Stimulated activated CD8-positive, alpha-beta memory T cell treated with anti-CD3 and anti-CD28 coated beads, Interleukin-7, amount 100 ng/mL, for 1 hour (primary cell): Measurements from ENCODE around the gene AGRN.
"Not testable (repeated sequence)": the region's sequence is repeated elsewhere in the genome, so short reads cannot be mapped to it uniquely, and the experiment has no call there.

Source experiments
- DNase-seq, 2 donors: peaks; one replicate each; pipeline ENCODE4 v3.0.0-alpha.2; 2020; ENCODE audit warnings: low read depth in 2 of 2

AGRN gene

DNA sequence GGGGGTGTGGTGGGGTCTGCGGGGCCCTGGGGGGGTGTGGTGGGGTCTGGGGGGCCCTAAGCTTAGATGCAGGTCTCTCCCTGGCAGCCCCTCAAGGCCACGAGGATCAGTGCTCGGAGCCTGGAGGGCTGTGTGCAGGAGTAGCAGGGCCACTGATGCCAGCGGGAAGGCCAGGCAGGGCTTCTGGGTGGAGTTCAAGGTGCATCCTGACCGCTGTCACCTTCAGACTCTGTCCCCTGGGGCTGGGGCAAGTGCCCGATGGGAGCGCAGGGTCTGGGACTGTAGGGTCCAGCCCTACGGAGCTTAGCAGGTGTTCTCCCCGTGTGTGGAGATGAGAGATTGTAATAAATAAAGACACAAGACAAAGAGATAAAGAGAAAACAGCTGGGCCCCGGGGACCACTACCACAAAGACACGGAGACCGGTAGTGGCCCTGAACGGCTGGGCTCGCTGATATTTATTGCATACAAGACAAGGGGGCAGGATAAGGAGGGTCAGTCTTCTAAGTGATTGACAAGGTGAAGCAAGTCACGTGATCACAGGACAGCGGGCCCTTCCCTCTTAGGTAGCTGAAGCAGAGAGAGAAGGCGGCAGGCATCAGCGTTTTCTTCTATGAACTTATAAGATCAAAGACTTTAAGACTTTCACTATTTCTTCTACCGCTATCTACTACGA lies 45.5 kb downstream of the AGRN start:
- no peak for DNase-seq

DNA sequence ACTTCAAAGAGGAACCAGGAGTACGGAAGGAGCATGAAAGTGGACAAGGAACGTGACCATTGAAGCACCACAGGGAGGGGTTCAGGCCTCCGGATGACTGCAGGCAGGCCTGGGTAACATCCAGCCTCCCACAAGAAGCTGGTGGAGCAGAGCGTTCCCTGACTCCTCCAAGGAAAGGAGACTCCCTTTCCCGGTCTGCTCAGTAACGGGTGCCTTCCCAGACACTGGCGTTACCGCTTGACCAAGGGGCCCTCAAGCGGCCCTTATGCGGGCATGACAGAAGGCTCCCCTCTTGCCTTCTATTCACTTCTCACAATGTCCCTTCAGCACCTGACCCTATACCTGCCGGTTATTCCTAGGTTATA lies 46.0 kb downstream of the AGRN start:
- not testable (repeated sequence) for DNase-seq

DNA sequence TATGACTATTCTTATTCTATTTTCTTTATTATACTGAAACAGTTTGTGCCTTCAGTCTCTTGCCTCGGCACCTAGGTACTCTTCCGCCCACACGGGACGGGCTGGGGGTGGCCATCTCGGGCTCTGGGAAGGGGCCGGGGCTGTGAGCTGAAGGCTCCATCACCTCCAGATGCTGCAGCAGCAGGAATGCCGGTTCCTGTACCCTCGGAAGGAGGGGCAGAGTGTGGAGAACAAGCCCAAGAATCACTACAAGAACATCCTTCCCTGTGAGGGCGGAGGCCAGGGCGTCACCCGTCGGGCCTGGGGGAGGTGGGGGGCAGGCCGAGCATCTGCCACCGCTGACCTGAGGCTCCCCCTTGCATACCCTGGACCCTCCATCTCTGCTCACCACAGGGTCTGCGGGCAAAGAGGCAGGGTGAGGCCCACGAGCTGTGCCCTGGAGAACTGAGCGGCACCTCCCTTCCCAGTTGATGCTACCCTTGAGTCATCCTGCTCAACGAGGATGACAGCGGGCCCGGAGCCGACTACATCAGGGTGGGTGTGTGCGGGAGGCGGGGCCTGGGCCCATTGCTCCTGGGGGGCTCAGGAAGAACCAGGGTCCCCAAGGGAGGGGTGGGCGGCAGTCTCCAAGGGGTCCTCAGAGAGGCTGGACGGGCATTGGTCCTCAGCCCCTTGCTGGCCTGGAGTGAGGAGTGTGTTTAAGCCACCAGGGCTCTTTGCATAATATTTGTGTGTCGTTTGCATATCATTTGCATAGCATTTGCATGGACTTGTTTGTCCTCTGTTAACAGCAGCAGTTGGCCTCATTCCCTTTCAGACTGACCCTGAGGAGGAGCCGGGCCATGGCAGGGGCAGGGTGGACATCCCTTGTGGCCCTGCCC lies 46.7 kb downstream of the AGRN start:
- DNase-seq, result no peak

DNA sequence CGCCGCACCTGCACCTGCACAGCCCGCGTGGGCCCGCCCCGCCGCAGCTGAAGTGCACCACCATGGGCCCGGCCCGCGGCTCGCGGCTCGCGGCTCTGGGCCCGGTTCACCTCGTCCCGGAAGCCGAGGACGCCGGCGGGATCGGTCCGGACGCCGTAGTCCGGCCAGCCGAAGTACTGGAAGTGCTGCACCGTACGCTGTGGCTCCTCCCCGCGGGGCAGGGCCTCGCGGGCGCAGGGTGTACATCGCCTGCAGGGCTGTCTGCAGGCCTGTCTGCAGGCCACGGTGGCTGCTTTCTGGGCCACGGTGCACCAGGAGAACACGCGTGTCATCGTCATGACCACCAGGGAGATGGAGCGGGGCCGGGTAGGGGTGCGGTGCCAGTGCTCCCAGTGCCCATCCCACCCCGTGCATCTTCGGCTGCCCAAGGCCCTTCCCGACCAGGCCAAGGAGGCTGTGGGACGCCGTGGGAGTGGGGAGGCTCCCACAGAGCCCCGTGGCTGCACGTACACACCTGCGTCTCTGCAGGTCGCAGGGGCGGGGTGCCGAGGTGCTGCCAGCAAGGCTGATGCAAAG lies 47.5 kb downstream of the AGRN start:
- no peak for DNase-seq

DNA sequence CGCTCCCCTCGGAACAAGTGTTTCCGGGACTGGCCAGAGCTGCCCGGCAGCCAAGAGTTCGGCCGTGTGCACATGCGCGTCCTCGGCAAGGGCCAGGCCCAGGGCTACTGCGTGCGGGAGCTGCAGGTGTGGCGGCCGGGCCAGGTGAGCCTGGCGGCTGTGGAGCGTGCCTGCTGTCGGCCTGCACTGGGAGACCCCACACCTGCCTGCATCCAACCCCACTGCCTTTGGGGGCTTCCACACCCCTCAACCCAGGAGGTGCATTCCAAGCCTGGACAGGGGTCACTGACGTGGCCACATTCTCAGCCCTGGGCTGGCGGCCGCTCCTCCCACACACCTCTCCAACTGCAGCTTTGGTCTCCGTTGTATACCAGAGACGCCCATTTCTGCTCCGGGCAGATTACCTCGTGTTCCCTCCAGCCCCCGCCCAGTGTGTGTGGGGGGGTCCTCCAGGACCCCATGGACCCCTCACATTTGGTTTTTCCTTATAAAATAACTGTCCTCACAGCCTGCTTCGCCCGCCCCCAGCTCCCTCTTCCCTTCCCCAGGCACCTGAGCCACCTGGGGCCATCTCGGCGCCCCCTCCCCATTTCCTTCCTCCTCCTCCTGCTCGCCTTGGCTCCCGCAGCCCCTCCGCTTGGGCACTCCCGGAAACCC lies 48.1 kb downstream of the AGRN start:
- DNase-seq, result no peak

DNA sequence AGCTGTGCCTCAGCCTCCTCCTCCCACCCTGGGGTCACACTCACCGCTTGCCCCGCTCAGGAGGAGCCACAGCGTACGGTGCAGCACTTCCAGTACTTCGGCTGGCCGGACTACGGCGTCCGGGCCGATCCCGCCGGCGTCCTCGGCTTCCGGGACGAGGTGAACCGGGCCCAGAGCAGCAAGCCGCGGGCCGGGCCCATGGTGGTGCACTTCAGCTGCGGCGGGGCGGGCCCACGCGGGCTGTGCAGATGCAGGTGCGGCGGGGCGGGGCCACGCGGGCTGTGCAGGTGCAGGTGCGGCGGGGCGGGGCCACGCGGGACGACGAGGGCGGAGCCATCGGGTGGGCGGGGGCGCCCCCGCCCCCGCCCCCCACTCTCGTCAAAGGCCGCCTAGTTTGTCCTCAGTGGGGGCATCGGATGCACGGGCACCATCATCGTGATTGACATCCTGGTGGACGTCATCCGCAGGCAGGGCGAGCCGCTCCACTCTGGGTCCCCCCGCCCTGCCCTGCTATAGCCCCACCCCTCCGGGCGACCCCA lies 48.7 kb downstream of the AGRN start:
- DNase-seq, result no peak

DNA sequence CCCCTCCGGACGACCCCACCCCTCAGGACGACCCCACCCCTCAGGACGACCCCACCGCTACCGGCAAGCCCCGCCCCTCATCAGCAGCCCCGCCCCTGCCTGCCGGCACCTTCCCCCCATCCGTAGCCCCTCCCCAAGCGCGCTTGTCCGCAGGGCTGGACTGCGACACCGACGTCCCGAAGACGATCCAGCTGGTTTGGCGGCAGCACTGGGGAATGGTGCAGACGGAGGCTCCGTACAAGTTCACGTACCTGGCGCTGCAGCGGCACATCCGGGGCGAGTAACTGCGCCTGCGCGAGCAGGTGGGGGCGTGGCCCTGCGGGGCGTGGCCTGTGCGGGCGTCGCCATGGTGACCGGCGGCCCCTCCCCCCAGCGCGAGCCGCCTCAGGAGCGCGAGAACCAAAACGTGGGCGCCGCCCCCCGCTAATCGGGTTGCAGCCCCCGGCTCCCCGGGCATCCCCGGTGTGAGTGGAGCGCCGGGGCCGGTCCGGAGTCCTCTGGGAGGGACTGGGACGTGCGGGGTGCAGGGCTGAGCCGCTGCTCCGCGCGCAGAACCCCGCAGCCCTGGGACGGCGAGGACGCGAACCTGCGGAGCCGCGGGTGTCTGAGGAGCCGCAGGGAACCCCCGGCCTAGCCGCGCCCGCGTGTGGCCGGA lies 49.3 kb downstream of the AGRN start:
- peak; percentile 80 to 86 for DNase-seq

DNA sequence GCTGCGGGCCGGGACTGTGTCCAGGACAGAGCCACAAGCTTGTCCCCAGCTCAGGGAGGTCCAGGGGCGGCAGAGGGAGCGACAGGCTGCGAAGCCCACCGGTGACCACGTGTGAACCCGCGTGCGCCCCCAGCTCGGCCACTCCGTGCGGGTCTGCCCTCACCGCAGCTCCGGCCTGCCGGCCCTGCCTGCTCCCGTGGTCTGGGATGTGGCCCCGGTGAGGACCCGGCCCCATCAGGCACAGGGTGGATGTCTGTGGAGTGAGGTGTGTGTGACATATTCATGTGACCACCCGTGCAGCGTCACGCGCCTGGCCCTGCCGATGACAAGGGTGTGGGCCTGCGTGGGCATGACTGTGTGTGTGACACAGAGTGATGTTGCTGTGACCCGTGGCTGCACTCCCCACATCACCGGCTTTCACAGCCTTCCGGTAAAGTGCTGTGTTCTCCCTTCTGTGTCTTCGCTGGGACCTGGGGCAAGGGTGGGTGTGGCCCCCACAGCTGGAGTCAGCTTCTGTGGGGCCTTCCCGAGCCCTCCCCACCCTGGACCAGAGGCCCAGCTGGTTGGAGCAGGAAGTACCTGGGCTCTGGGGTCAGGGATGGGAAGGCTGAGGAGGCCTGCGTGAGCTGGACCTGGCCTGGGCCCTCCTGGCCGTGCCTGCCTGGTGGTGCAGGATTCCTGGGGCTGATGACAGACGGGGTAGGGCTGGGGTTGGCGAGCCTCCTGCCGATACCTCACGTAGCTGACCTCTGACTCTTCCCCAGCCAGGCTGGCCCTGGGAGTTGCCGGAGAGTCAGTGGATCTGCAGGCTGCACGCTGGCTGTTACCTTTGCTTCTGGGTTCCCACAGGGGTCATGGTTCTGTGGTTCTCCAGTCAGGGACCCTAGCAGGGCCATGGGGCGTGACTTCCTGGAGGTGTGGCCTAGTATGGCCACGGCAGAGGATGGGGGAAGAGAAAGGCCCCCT lies 50.1 kb downstream of the AGRN start:
- no peak for DNase-seq

DNA sequence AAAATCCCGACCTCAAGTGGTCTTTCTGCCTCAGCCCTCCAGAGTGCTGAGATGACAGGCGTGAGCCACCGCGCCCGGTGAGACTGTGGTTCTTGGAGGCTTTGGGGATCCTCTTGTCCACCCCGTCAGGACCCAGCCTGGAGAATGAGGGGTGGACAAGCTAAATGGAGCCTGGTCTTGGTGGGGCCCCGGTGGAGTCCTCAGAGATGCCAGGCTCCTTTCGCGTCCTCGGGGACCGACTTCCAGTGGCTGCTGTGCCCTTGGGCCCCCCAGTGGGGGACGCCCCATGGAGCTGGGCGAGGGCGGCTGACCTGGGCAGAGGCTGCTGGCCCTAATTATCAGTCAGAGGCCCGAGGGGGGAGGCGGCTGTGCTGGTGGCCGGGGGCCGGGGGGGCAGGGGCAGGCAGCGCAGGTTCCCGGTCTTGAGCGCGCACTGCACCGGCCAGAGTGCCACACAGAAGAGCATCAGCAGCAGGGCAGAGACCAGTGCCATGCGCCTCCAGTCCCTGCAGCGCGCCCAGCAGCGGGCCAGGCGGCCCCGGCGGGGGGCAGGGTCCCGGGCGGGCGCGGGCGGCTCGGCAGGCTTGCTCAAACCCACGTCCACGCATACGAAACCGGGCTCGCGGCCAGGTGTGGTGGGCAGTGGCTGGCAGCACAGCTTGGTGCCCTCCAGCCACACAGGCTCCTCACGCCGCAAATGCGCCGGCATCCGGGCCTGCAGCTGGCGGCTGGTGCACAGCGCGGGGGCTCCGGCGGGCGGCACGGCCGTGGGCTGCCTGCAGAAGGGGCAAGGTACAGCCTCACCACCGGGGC lies 51.8 kb downstream of the AGRN start:
- no peak for DNase-seq

DNA sequence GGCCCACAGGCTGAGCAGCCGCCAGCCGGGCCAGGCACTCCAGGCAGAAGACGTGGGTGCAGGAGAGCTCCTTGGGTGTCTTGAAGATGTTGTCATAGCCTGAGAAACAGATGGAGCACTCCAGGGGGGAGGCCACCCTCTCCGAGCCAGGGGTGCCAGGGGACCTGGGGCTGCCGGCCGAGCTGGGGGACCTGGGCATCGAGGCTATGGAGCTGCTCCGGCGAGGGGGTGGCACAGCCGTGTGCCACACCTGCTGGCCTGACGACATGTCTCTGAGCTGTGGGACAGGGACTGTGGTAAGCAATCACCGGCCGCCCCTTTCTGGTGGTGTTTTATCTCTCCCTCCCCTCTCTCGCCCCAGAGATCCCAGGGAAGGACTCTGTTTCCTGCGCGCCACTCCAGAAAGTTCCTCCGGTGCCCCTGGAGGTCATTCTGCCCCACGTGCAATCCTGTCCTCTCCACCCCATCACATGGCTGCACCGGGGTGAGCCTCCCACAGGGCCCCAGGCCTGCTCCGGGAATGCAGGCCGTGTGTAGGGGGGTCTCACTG lies 52.5 kb downstream of the AGRN start:
- no peak for DNase-seq

DNA sequence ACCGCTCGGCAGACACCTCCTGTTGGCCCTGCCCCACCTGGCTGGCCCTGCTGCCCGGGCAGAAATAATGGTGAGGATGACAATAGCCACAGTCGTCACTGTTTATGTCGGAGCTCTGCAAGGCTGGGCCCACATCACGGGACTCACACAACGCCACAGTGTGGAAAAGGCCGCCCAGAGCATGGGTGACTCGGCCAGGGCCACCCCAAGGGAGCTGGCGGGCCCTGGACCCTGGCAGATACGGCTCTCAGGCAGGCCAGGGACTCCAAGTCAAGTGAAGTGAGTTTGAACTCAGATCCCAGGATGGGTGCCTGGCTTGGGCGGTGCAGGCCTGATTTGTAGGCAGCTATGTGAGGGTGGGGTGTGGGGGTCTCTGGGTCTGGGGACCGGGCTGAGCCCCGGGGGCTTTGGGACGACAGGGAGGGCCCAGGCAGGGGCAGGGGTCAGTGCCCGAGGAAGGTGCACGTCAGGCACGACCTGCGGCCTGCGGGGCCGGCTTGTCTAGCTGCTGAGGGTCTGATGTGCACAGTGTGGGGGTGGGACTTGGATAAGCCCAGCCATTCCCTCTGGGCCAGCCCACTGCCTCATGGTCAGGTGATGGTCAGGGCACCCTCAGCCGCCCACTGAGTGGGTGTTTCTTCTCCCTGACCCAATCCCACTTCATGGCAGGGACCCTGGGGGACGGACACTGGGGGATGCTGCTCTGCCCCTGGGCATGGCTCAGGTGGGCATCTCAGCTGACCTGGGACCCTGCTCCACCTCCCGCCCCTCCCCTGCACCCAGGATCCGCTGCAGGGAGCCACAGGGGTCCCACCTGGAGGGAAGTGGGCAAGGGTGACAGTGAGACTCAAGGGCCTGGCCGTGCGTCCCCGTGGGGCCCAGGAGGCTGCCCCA lies 53.2 kb downstream of the AGRN start:
- no peak for DNase-seq

DNA sequence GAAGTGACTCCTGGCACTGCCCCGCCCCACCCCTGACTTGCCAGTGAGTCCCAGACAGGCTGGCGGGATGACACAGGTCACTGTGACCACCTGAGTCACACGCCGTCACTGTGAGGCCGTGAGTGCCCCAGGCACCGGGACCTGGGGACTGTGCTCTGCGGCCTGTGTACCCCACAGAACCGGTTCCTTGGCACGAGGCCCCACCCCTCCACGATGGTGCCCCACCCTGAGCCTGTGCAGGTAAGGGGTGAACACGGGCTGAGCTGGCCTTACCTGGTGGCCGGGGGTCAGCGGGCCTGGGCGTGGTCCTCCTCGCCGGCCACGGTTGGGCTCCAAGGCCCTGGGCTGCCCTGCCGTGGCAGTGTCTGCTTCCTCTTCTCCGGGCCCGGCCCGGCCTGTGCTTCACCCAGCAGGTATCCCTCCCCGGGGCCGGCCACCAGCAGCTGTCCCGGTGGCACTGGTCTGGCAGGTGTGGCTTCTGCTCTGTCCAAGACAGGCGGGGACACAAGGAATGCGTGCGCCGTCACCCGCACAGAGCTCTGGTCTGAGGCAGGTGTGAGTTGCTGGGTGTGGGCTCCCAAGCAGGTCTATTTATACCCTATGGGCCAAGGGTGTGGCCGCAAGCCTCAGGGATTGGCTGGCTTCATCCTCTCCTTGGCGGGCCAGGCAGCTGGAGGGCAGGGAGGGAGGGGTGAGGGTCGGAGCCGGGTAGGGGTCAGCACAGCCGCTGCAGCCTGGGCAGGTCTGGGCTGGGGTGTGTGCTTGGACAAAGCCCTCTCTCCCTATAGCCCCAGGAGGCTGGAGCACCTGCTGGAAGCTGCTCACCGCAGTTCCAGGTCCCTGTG lies 54.0 kb downstream of the AGRN start, which contains the start of gene RNF223:
Gene RNF223, minus strand, starts transcription at position 564 of the 845 bp plus-strand sequence. CDS start 1,740 bp downstream, outside the sequence.
- DNase-seq, result no peak

DNA sequence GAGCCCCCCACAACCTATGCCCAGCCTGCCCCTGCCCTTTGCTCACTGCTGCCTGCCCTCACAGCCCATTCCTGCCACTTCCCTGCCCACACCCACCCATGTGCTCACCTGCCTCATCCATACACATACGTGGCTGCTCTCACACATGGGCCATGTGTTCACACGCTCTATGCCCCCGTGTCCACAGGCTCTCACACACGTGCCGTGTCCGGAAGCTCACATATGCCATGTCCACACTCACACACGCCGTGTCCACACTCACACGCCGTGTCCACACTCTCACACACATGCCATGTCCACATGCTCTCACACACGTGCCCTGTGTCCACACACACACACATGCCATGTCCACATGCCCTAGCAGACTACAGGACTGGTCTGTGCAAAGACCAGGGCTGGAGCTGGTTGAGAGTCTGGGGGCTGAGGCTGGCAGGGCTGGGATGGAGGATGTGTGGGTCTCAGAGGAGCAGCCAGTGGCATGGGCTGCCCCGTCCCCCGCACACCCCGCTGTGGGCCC lies 54.8 kb downstream of the AGRN start:
- no peak for DNase-seq

DNA sequence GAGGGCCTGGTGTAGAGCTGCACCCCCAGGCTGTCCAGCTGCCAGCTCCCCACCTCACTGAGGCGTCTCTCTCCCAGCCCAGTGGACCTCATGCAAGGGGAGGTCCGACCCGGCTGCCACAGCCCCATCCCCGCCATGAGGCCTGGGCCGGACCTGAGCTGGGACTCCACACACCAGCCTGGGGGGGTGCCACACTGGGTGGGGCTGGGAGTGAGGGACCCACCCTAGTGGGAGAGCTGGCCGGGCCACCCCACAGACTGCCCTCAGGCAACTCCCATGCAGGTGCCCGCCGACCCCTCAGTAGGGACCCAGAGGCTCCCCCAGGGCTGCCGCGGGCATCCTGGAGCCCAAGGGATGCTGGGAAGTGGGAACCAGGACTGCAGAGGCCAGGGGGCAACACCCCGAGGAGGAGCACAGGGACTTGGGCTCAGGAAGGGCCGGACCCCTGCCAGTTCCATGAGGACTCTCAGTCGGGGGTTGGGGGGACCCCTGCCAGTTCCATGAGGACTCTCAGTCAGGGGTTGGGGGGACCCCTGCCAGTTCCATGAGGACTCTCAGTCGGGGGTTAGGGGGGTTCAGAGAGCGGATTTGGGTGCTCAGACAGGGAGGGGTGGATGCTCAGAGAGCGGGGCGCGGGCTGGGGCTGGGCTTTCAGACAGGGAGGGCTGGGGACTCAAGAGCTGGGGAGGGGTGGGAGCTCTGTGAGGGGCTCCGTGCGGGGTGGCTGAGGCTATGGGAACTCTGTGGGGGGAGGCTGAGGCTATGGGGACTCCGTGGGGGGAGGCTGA lies 55.4 kb downstream of the AGRN start:
- DNase-seq, result no peak

DNA sequence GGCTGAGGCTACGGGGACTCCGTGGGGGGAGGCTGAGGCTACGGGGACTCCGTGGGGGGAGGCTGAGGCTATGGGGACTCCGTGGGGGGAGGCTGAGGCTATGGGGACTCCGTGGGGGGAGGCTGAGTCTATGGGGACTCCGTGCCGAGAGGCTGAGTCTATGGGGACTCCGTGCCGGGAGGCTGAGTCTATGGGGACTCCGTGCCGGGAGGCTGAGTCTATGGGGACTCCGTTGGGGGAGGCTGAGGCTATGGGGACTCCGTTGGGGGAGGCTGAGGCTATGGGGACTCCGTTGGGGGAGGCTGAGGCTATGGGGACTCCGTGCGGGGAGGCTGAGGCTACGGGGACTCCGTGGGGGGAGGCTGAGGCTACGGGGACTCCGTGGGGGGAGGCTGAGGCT lies 57.5 kb downstream of the AGRN start:
- DNase-seq, result not testable (repeated sequence)
